Smooth muscle cell (in vitro differentiated cells): ENCODE results near the gene KCNAB1. TPM values are rescaled to one million over a fixed set of nuclear protein-coding genes. Genes with fewer than 3 reads are reported as not detected.

Source experiments
- DNase-seq: peaks from one replicate; lab custom pipeline; 2025; ENCODE audit not compliant: unreplicated experiment; lab: John Stamatoyannopoulos, UW
- H2AFZ ChIP-seq: fragments of 200-600 bp; sonication (generic); 2 replicates; pipeline ENCODE4 v1.6.0; 2016; ENCODE audit warnings: antibody characterized with exemption, low read depth, mild to moderate bottlenecking
- H3F3A ChIP-seq: fragments of 200-600 bp; sonication (generic); 2 replicates; pipeline ENCODE4 v1.6.0; 2017; ENCODE audit warnings: antibody characterized with exemption, low read depth
- H3K27ac ChIP-seq: fragments of 200-600 bp; sonication (generic); 2 replicates; pipeline ENCODE4 v1.5.1; 2016; ENCODE audit warnings: low read depth, mild to moderate bottlenecking
- H3K27me3 ChIP-seq: fragments of 200-600 bp; sonication (generic); 2 replicates; pipeline ENCODE4 v1.6.1; 2016; ENCODE audit warnings: low read depth, mild to moderate bottlenecking
- H3K36me3 ChIP-seq: fragments of 200-600 bp; sonication (generic); 2 replicates; pipeline ENCODE4 v1.5.1; 2016; ENCODE audit warnings: low read depth
- H3K4me1 ChIP-seq: fragments of 200-600 bp; sonication (generic); 2 replicates; pipeline ENCODE4 v1.5.1; 2016; ENCODE audit warnings: low read depth
- H3K4me2 ChIP-seq: fragments of 200-600 bp; sonication (generic); 2 replicates; pipeline ENCODE4 v1.6.0; 2016; ENCODE audit warnings: mild to moderate bottlenecking
- H3K4me3 ChIP-seq: fragments of 200-600 bp; sonication (generic); 2 replicates; pipeline ENCODE4 v1.5.1; 2016; ENCODE audit warnings: mild to moderate bottlenecking
- H3K79me2 ChIP-seq: fragments of 200-600 bp; sonication (generic); 2 replicates; pipeline ENCODE4 v1.6.0; 2016; ENCODE audit warnings: low read depth, mild to moderate bottlenecking
- H3K9ac ChIP-seq: fragments of 200-600 bp; sonication (generic); 2 replicates; pipeline ENCODE4 v1.6.0; 2016; ENCODE audit warnings: low read depth
- H3K9me3 ChIP-seq: fragments of 200-600 bp; sonication (generic); replicated peaks from 2 replicates; pipeline ENCODE4 v1.5.1; 2016; ENCODE audit warnings: low read depth
- H4K20me1 ChIP-seq: fragments of 200-600 bp; sonication (generic); 2 replicates; pipeline ENCODE4 v1.6.0; 2016; ENCODE audit warnings: low read depth
- CTCF ChIP-seq: fragments of 200-600 bp; sonication (generic); IDR thresholded peaks from 2 replicates; pipeline ENCODE4 v1.5.1; 2017; ENCODE audit warnings: borderline replicate concordance, mild to moderate bottlenecking, antibody characterized with exemption; ENCODE audit not compliant: insufficient read depth, poor library complexity, severe bottlenecking
- WGBS: methylation state at CpG from one replicate; pipeline ENCODE4 v1.1.7; 2016; ENCODE audit warnings: low lambda C conversion rate; 5-methylcytosine and 5-hydroxymethylcytosine counted together
- polyA plus RNA-seq: library from polyadenylated mRNA; unstranded; fragments of >200 nt; fragmentation: Nextera tagmentation; extraction: Ambion mirVana; gene quantifications from 2 replicates; pipeline ENCODE4 v1.2.1, GENCODE V29; 2016
- total RNA-seq: library from RNA; depleted of rRNA; stranded (reverse); fragments of >200 nt; gene quantifications from 2 replicates; pipeline ENCODE4 v1.2.3, GENCODE V29; 2014

The KCNAB1 gene
- total and polyA plus RNA-seq, 2 experiments from 2014 or later, result 0.36 to 1.0 TPM

GRCh38 chr3:156400062-156400461 is 279.7 kb downstream of the KCNAB1 start:
- DNase-seq, result no peak
- Histone ChIP-seq H3K9me3 (no peaks in the 10 kb centered on the region), H3K79me2 (no peaks in the 10 kb centered on the region), H2AFZ (no peak overlapping the region), H3F3A (no peaks in the 10 kb centered on the region), H4K20me1 (no peaks in the 10 kb centered on the region), H3K4me3 (no peak overlapping the region), H3K4me1 (no peaks in the 10 kb centered on the region), H3K9ac (no peak overlapping the region), H3K36me3 (no peaks in the 10 kb centered on the region), H3K27ac (no peak overlapping the region), H3K4me2 (no peak overlapping the region), H3K27me3 (no peaks in the 10 kb centered on the region)
- WGBS, result 43% methylated on average over 2 of the region's 2 CpGs
- TF ChIP-seq CTCF, result no peak

GRCh38 chr3:156400735-156401134 is 280.4 kb downstream of the KCNAB1 start:
- Histone ChIP-seq H3K4me1 (no peaks in the 10 kb centered on the region), H3K4me3 (no peak overlapping the region), H4K20me1 (no peaks in the 10 kb centered on the region), H3K9me3 (no peaks in the 10 kb centered on the region), H3K79me2 (no peaks in the 10 kb centered on the region), H2AFZ (no peak overlapping the region), H3K27me3 (no peaks in the 10 kb centered on the region), H3K36me3 (no peaks in the 10 kb centered on the region), H3K27ac (no peak overlapping the region), H3K9ac (no peak overlapping the region), H3K4me2 (no peak overlapping the region), H3F3A (no peaks in the 10 kb centered on the region)
- no peak for DNase-seq
- no peak for TF ChIP-seq CTCF
- 92% methylated on average over 1 of the region's 1 CpG for WGBS

GRCh38 chr3:156404217-156404616 is 283.8 kb downstream of the KCNAB1 start:
- no peak overlapping the region for H3K4me3 ChIP-seq
- no peaks in the 10 kb centered on the region for H3K79me2 ChIP-seq
- DNase-seq, result no peak
- no peaks in the 10 kb centered on the region for H3K4me1 ChIP-seq
- H3K4me2 ChIP-seq, result no peak overlapping the region
- no peaks in the 10 kb centered on the region for H3K27me3 ChIP-seq
- no peak overlapping the region for H3K9ac ChIP-seq
- H3F3A ChIP-seq, result no peaks in the 10 kb centered on the region
- H4K20me1 ChIP-seq, result no peaks in the 10 kb centered on the region
- no peak overlapping the region for H3K27ac ChIP-seq
- WGBS, result 85% methylated on average over 3 of the region's 3 CpGs
- no peaks in the 10 kb centered on the region for H3K36me3 ChIP-seq
- no peaks in the 10 kb centered on the region for H3K9me3 ChIP-seq
- TF ChIP-seq CTCF, result no peak
- H2AFZ ChIP-seq, result no peak overlapping the region

GRCh38 chr3:156406393-156406792 is 286.0 kb downstream of the KCNAB1 start:
- Histone ChIP-seq H3K4me3 (no peak overlapping the region), H3K79me2 (no peaks in the 10 kb centered on the region), H3K9ac (no peak overlapping the region), H3K9me3 (no peaks in the 10 kb centered on the region), H3F3A (no peaks in the 10 kb centered on the region), H3K4me1 (no peaks in the 10 kb centered on the region), H2AFZ (no peak overlapping the region), H3K27me3 (no peaks in the 10 kb centered on the region), H4K20me1 (no peaks in the 10 kb centered on the region), H3K36me3 (no peaks in the 10 kb centered on the region), H3K27ac (no peak overlapping the region), H3K4me2 (no peak overlapping the region)
- TF ChIP-seq CTCF, result no peak
- no peak for DNase-seq
